Ectodermal cell (in vitro differentiated cells): ENCODE data around the gene ZNF808.
"Not testable (repeated sequence)": the region's sequence is repeated elsewhere in the genome, so short reads cannot be mapped to it uniquely, and the experiment has no call there.

ENCODE experiments used
- H3K27ac ChIP-seq: 2 replicates; pipeline ENCODE4 v1.7.0; 2013; ENCODE audit warnings: mild to moderate bottlenecking, low read depth, low read length; ENCODE audit not compliant: insufficient read depth, poor library complexity, severe bottlenecking
- H3K27me3 ChIP-seq: 2 replicates; pipeline ENCODE4 v1.7.0; 2013; ENCODE audit warnings: mild to moderate bottlenecking, low read length; ENCODE audit not compliant: insufficient read depth, control insufficient read depth, poor library complexity, severe bottlenecking
- H3K36me3 ChIP-seq: one replicate; pipeline ENCODE4 v1.7.0; 2013; ENCODE audit warnings: low read length; ENCODE audit not compliant: control insufficient read depth, insufficient read depth
- H3K4me1 ChIP-seq: one replicate; pipeline ENCODE4 v1.7.0; 2013; ENCODE audit warnings: low read length; ENCODE audit not compliant: control insufficient read depth, insufficient read depth
- H3K4me3 ChIP-seq: 2 replicates; pipeline ENCODE4 v1.7.0; 2013; ENCODE audit warnings: low read depth, low read length, control low read depth; ENCODE audit not compliant: insufficient read depth
- H3K9me3 ChIP-seq: 2 replicates; pipeline ENCODE4 v1.7.0; 2013; ENCODE audit warnings: mild to moderate bottlenecking, low read length, moderate library complexity; ENCODE audit not compliant: control insufficient read depth
- WGBS, 2 experiments: methylation state at CpG; one replicate each; pipeline ENCODE4 v1.1.7; 2013; ENCODE audit warnings: missing lambda C conversion rate in 2 of 2; 5-methylcytosine and 5-hydroxymethylcytosine counted together

Gene ZNF808

DNA sequence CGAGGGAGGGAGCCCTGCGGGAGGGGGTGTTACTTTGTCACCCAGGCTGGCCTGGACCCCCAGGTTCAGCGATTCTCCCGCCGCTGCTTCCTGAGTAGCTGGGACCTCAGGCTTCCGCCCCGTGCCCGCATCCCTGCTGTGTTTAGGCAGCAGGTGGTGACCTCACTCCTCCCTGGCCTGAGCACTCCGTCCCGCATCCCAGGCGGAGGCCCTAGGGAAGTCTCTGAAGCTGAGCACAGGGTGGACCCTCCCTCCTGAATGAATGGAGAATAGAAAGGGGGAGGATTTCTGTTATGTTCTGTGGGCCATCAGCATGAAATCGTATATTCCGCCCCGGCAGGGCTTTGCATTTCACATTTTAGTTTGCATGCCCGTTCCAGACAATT, 7.9 kb downstream of the ZNF808 start:
- not testable (repeated sequence) for H3K27ac ChIP-seq, H3K4me1 ChIP-seq, H3K9me3 ChIP-seq, H3K36me3 ChIP-seq
- H3K27me3 ChIP-seq: peaks cover 13% of the 10 kb centered on the region
- H3K4me3 ChIP-seq: peak overlapping the region; percentile 45
- 0 to 5% methylated on average over 15 of the region's 15 CpGs for WGBS, 2 experiments

DNA sequence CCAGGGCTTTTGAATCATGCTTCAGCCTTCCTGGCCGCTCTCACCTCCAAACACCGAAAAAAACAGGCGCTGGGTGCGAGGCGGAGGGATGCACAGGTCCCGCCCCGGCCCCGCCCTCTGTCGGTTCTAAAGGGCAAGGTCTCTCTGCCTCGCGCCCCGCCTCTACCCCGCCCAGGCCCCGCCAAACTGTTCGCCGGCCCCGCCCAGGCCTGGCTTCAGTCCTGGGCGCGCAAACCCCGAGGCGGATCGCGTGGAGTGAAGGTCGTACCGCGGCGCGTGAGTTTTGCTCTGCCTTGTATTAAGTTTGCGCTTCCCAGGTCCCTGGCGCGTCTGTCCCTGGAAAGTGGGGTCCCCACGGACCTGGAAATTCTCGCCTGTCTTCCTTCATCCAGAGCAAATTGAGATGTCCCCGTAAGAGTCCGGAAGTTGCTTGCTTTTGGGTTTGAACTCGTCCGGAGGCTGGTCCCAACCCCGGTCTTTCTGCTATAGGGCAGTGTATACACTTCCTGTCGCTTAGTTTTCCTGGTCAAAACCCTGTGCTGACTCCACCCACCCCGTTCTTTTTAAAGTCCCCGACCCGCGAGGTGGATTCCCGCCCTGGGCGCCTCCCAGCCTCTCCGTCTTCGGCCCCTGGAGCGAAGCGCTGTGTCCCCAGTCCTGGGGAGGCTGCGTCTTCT, 8.4 kb downstream of the ZNF808 start:
- Histone ChIP-seq H3K27me3 (peaks cover 13% of the 10 kb centered on the region), H3K27ac (no peak overlapping the region), H3K4me3 (peak overlapping the region; percentile 45), H3K9me3 (no peaks in the 10 kb centered on the region), H3K4me1 (no peaks in the 10 kb centered on the region), H3K36me3 (no peaks in the 10 kb centered on the region)
- WGBS, 2 experiments: 1 to 2% methylated on average over 50 of the region's 50 CpGs

DNA sequence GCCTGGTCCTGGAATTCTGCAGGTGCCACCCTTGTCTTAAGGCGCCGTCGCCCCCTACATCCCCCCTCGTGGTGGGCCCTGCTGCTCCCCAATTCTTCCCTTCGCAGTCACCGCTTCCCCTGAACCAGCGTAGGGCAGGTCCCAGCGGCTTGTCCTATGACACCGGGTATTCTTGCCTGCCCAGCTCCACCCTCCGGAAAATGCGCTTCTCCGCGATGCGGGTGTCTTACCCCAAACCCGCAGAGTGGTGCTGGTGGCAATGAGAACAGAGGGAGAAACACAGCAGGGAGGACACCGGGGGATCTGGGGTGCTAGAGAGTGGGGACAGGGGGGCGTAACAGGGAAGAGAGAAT, 9.0 kb downstream of the ZNF808 start:
- no peaks in the 10 kb centered on the region for H3K36me3 ChIP-seq
- no peaks in the 10 kb centered on the region for H3K9me3 ChIP-seq
- no peak overlapping the region for H3K27ac ChIP-seq
- peak overlapping the region; percentile 45 for H3K4me3 ChIP-seq
- H3K27me3 ChIP-seq: peaks cover 13% of the 10 kb centered on the region
- 4 to 5% methylated on average over 17 of the region's 17 CpGs for WGBS, 2 experiments
- H3K4me1 ChIP-seq: no peaks in the 10 kb centered on the region

DNA sequence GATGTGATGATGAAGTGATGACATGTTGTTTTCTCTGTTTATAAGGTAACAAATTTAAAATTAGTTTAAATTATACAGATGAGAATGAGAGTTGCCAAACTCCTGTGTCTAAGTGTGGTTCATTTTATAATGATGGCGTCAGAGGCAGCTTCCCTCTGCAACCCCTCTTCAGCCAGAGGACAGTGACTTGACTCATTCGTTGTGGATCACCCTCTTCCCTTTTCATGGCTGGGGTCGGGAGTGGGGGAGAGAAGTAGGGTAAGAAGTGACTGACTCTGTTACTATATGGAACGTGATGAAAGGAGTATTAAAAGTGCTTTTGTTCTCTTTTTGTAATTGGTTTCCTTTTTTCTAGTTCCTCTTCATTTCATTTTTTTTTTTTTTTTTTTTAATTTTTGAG, 11.3 kb downstream of the ZNF808 start:
- WGBS, 2 experiments: 81% methylated on average over 4 of the region's 4 CpGs; no CpG with 5 or more reads in 1 of the 2 experiments
- peaks cover 13% of the 10 kb centered on the region for H3K27me3 ChIP-seq
- not testable (repeated sequence) for H3K4me1 ChIP-seq, H3K27ac ChIP-seq, H3K4me3 ChIP-seq, H3K9me3 ChIP-seq, H3K36me3 ChIP-seq

DNA sequence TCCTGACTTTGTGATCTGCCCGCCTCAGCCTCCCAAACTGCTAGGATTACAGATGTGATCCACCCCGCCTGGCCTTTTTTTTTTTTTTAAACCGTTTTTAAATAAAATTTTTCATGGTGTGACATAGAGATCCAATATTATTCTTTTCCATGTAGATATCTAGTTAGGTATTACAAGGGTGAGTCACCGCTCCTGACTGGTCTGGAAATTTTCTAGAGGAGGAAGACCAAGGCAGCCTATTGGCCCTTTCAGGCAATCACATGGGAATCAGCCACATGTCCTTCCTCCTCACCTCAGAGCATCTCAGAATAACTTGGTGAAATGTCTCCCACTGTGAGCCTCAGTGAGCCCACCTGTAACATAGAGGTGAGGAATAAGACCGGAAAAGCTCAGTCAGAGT, 13.7 kb downstream of the ZNF808 start:
- H3K36me3 ChIP-seq, H3K27ac ChIP-seq, H3K9me3 ChIP-seq, H3K4me1 ChIP-seq, H3K4me3 ChIP-seq: not testable (repeated sequence)
- H3K27me3 ChIP-seq: peaks cover 12% of the 10 kb centered on the region
- WGBS, 2 experiments: 94 to 95% methylated on average over 3 to 4 of the region's 5 CpGs

DNA sequence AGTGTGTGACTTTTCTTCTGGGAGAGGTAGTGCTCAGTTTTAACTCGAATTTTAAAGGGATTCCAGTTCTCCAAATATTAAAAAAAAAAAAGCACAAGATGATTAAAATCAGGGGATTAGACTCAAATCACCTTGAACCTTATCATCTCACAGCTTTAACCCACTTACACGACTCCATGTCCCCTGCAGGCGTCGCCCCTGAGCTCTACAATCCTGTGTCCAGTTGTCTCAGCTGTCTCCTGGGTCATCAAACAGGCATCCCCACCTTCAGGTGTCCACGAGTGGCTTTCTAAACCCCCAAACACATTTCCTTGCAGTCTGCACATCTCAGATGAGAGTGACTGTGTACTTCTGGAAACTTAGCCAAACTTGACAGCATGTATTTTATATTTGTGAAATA, 14.1 kb downstream of the ZNF808 start:
- no peak overlapping the region for H3K4me3 ChIP-seq
- no peak overlapping the region for H3K27ac ChIP-seq
- WGBS, 2 experiments: 89 to 92% methylated on average over 5 of the region's 5 CpGs
- peaks cover 8% of the 10 kb centered on the region for H3K27me3 ChIP-seq
- no peaks in the 10 kb centered on the region for H3K4me1 ChIP-seq
- no peaks in the 10 kb centered on the region for H3K36me3 ChIP-seq
- H3K9me3 ChIP-seq: no peaks in the 10 kb centered on the region

DNA sequence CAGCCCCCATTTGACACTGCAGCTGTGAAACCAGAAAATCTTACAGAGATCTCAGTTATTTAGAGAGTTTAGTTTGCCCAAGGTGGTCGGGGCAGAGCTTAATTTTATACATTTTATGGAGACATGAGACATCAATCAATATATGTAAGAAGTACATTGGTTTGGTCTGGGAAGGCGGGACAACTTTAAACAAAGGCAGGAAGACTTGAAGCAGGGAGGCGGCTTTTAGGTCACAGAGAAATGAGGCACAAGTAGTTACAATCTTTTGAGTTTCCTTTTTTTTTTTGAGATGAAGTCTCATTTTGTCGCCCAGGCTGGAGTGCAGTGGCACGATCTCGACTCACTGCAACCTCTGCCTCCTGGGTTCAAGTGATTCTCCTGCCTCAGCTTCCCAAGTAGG, 15.1 kb downstream of the ZNF808 start:
- not testable (repeated sequence) for H3K36me3 ChIP-seq, H3K4me3 ChIP-seq, H3K27ac ChIP-seq, H3K27me3 ChIP-seq, H3K9me3 ChIP-seq, H3K4me1 ChIP-seq
- WGBS, 2 experiments: 89 to 96% methylated on average over 5 to 6 of the region's 6 CpGs

DNA sequence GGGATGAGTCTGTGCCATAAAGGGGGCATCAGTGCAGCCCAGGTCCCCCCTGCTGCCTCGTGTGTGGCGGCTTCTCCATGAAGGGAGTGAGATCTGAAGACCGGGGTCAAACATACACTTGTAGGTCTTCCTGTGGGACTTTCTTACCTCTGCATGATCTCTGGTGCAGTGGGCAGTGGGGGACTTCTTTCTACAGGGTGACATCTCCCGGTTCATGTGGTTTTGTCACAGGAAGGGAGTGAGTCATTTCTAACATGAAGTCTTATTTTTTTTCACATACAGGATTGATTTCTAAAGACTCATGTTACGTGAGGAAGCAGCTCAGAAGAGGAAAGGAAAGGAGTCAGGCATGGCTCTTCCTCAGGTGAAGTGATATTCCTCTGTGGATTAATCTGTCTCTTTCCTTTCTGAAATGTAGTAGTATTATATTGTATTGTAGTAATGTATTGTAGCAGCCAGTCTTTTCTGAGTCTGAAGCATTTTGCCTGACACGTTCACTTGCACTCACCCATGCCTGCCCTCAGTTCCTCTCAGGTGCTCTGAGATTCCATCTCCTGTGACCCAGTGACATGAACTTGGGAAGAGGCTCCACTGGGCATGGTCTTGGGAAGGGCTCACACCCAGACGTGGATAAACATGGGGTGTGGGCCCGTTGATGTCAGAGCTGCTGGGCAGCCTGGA, 15.7 kb downstream of the ZNF808 start:
- no peaks in the 10 kb centered on the region for H3K27me3 ChIP-seq
- H3K27ac ChIP-seq: no peak overlapping the region
- no peaks in the 10 kb centered on the region for H3K9me3 ChIP-seq
- H3K36me3 ChIP-seq: no peaks in the 10 kb centered on the region
- WGBS, 2 experiments: 95% methylated on average over 7 to 8 of the region's 8 CpGs
- H3K4me1 ChIP-seq: no peaks in the 10 kb centered on the region
- no peak overlapping the region for H3K4me3 ChIP-seq

DNA sequence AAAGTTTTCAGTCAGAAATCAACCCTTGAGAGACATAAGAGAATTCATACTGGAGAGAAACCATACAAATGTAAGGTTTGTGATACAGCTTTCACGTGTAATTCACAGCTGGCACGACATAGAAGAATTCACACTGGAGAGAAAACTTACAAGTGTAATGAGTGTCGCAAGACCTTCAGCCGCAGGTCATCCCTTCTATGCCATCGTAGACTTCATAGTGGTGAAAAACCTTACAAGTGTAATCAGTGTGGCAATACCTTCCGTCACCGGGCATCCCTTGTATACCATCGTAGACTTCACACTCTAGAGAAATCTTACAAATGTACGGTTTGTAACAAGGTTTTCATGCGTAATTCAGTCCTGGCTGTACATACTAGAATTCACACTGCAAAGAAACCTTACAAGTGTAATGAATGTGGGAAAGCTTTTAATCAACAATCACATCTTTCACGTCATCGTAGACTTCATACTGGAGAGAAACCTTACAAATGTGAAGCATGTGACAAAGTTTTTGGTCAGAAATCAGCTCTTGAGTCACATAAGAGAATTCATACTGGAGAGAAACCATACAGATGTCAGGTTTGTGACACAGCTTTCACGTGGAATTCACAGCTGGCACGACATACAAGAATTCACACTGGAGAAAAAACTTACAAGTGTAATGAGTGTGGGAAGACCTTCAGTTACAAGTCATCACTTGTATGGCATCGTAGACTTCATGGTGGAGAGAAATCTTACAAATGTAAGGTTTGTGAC, 26.9 kb downstream of the ZNF808 start:
- no peaks in the 10 kb centered on the region for H3K4me1 ChIP-seq
- H3K27ac ChIP-seq: no peak overlapping the region
- WGBS, 2 experiments: 95 to 98% methylated on average over 15 of the region's 15 CpGs
- no peaks in the 10 kb centered on the region for H3K27me3 ChIP-seq
- H3K4me3 ChIP-seq: no peak overlapping the region
- peaks cover 46% of the 10 kb centered on the region for H3K36me3 ChIP-seq
- peaks cover 6% of the 10 kb centered on the region for H3K9me3 ChIP-seq

DNA sequence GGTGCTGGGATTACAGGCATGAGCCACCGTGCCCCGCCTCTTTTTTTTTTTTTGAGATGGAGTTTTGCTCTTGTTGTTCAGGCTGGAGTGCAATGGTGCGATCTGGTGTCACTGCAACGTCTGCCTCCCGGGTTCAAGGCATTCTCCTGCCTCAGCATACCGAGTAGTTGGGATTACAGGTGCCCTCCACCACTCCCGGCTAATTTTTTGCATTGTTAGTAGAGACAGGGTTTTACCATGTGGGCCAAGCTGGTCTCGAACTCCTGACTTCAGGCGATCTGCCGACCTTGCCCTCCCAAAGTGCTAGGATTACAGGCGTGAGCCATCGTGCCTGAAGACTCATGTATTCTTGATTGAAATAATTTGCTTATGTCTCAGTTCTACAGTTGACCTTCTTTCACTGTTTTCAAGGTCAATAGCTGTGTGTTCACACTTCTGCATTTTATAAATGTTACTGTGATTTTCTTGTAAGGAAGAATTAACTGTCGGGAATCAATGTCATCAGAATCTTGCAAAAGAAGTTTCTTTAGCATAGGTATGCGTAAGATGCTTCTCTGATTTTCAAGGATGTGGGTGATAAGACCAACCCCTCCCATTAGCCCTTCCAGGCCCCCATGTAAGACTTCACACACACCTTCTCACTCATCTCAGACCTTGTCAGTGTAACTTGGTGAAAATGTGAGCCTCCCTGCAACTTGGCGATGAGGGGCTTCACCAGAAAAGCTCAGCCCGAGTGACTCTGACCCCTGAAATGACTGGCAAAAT, 29.9 kb downstream of the ZNF808 start:
- H3K36me3 ChIP-seq: peaks cover 37% of the 10 kb centered on the region
- H3K9me3 ChIP-seq: peaks cover 6% of the 10 kb centered on the region
- WGBS, 2 experiments: 92 to 97% methylated on average over 16 of the region's 16 CpGs
- no peak overlapping the region for H3K27ac ChIP-seq
- no peaks in the 10 kb centered on the region for H3K4me1 ChIP-seq
- no peak overlapping the region for H3K4me3 ChIP-seq
- no peaks in the 10 kb centered on the region for H3K27me3 ChIP-seq
